ENCODE measurements around the gene CYP8B1. TPM values are rescaled to one million over a fixed set of nuclear protein-coding genes. Genes with fewer than 3 reads are reported as not detected.

The CYP8B1 gene
- total RNA-seq, 1 donor from 2014 or later = not detected

DNA sequence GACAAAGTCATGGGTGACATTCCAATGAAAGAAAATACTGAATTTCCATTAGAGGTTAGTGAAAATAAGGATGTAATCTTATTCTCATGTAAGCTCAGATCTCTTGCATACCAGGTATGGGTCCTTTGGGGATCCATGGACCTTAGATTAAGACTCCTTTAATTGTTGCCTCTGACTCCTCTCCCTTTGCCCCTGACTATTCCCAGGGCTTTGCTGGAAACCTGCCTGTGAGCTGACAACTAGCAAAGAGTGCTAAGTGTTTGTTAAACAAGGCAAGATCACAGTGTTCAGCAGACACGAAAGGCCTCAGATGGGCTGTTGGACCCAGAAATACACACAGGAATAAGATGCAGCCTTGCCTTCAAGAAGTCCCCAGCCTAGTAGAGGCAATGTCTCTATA, 34.3 kb downstream of the CYP8B1 start:
- H3K27ac Mint-ChIP-seq = no peak overlapping the region
- TF ChIP-seq, protein P1, sequence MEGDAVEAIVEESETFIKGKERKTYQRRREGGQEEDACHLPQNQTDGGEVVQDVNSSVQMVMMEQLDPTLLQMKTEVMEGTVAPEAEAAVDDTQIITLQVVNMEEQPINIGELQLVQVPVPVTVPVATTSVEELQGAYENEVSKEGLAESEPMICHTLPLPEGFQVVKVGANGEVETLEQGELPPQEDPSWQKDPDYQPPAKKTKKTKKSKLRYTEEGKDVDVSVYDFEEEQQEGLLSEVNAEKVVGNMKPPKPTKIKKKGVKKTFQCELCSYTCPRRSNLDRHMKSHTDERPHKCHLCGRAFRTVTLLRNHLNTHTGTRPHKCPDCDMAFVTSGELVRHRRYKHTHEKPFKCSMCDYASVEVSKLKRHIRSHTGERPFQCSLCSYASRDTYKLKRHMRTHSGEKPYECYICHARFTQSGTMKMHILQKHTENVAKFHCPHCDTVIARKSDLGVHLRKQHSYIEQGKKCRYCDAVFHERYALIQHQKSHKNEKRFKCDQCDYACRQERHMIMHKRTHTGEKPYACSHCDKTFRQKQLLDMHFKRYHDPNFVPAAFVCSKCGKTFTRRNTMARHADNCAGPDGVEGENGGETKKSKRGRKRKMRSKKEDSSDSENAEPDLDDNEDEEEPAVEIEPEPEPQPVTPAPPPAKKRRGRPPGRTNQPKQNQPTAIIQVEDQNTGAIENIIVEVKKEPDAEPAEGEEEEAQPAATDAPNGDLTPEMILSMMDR (IDR thresholded peaks at IDR 0.05) = no peak
- intact Hi-C loops (cut with micrococcal nuclease) = no loop called here
- H3K36me3 Mint-ChIP-seq (ENCODE audit: low read depth) = no peaks in the 10 kb centered on the region
- no peak for DNase-seq
- H3K27me3 Mint-ChIP-seq = no peaks in the 10 kb centered on the region
- no peaks in the 10 kb centered on the region for H3K9me3 Mint-ChIP-seq
- ChIA-PET POLR2A (no interaction called here), CTCF (interaction anchor here (1.0 kb wide), 1 partner anchor 10 kb away, joined by 5 read pairs; no protein-coding TSS in a partner anchor)
- ATAC-seq (ENCODE audit: low read depth) = no peak
- H3K4me1 Mint-ChIP-seq = peaks cover 23% of the 10 kb centered on the region
- no peak overlapping the region for H3K4me3 Mint-ChIP-seq

DNA sequence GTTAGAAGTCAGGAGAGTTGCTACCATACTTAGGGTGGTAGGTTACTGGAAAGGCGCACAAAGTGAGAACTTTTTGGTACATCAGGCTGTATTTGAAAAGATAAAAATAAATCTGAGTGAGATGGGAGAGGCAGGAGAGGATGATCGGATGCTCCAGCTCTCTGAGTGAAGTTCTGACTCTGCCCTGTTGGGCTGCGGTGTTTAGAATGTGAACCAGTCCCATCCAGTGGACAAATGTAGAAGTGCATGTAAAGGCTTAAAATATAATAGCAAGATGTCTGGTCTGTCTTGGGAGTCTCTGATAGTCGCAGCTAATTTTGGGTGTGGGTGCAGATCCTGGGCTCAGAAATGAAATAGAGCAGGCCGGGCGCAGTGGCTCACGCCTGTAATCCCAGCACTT, 36.1 kb downstream of the CYP8B1 start:
- TF ChIP-seq, protein P1 (IDR thresholded peaks at IDR 0.05) = no peak
- peak overlapping the region; percentile 60 for H3K27ac Mint-ChIP-seq
- no peaks in the 10 kb centered on the region for H3K36me3 Mint-ChIP-seq (ENCODE audit: low read depth)
- peak overlapping the region; percentile 63 for H3K4me3 Mint-ChIP-seq
- no peaks in the 10 kb centered on the region for H3K9me3 Mint-ChIP-seq
- ATAC-seq (ENCODE audit: low read depth) = peak; percentile 99
- intact Hi-C loops (cut with micrococcal nuclease) = loop anchor here (1.0 to 2.0 kb wide), 2 partner anchors 41 to 58 kb away; no protein-coding TSS in a partner anchor
- DNase-seq = no peak
- H3K27me3 Mint-ChIP-seq = no peaks in the 10 kb centered on the region
- POLR2A ChIA-PET = interaction anchor here (0.6 to 1.5 kb wide), 3 partner anchors 8 to 36 kb away, joined by 3 read pairs; no protein-coding TSS in a partner anchor
- CTCF ChIA-PET = interaction anchor here (0.7 to 2.7 kb wide), 10 partner anchors 8 to 96 kb away, joined by 3 to 16 read pairs (median 4); no protein-coding TSS in a partner anchor
- H3K4me1 Mint-ChIP-seq = peaks cover 14% of the 10 kb centered on the region

DNA sequence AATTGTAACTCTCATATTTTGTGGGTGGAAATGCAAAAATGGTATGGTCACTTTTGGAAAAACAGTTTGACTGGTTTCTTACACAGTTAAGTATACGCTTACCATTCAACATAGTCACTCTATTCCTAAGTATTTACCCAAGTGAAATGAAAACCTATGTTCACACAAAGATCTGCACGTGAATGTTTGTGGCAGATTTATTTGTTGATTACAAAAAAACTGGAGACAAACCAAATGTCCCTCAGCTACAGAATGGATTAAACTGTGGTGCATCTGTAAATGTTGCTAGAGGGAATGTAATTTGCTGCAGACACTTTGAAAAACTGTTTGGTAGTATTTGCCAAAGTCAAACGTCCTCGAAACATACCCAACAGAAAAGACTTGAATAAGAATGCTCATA, 37.1 kb downstream of the CYP8B1 start:
- H3K9me3 Mint-ChIP-seq = no peaks in the 10 kb centered on the region
- TF ChIP-seq, protein P1 (IDR thresholded peaks at IDR 0.05) = no peak
- no peak overlapping the region for H3K4me3 Mint-ChIP-seq
- ATAC-seq (ENCODE audit: low read depth) = no peak
- H3K4me1 Mint-ChIP-seq = peaks cover 12% of the 10 kb centered on the region
- H3K36me3 Mint-ChIP-seq (ENCODE audit: low read depth) = no peaks in the 10 kb centered on the region
- CTCF ChIA-PET = interaction anchor here (1.1 to 2.7 kb wide), 4 partner anchors 35 to 59 kb away, joined by 3 to 16 read pairs (median 6); no protein-coding TSS in a partner anchor
- no peak for DNase-seq
- POLR2A ChIA-PET = no interaction called here
- no peak overlapping the region for H3K27ac Mint-ChIP-seq
- intact Hi-C loops (cut with micrococcal nuclease) = loop anchor here (2.0 kb wide), 1 partner anchor 42 kb away; no protein-coding TSS in a partner anchor
- H3K27me3 Mint-ChIP-seq = no peaks in the 10 kb centered on the region

DNA sequence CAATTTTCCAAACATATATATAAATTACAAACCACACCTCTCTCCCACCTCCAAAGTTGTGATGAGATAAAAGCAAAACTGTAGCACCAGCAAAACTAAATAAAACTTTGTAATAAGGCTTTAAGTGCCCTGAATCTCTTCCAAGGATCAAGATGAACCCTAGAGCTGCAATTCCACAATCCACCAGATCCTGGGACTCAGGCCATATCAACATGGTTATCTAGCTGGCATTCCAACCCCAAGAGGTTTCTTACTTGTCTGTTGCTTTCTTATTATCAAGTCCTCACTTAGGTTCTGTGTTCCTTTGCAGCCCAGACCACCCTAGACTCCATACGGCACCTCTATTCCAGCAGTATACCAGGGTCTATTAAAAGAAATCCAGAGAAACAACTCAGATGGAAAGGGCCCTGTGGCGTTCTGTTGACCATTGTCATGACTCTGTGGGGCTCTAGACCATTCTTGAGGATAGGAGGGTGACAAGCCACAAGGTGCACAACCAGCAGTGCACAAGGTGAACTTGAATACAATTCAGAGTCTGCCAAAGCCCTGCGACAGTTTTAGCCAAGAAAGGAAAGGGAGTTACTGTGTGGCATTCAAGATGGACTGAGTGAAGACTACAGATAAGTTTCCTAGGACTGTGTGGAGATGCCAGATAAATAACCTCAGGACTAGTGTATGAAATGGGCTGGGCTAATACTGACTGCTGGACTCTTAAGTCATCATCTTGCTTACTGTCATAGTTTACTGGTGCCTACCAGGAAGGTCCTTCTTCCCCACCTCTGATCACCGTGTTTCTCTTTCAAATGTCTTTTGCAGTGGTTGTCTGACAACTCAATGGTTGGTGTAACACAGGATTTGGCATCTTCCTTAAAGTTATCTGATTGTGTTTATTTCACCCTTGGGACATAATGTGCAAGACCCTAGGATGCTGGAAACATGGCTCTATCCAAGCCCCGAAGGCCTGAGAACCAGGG, 39.2 kb downstream of the CYP8B1 start:
- no peak for ATAC-seq (ENCODE audit: low read depth)
- intact Hi-C loops (cut with micrococcal nuclease) = no loop called here
- Mint-ChIP-seq H3K27me3 (no peaks in the 10 kb centered on the region), H3K9me3 (no peaks in the 10 kb centered on the region), H3K36me3 (ENCODE audit: low read depth) (no peaks in the 10 kb centered on the region), H3K27ac (no peak overlapping the region), H3K4me1 (peaks cover 12% of the 10 kb centered on the region), H3K4me3 (no peak overlapping the region)
- TF ChIP-seq, protein P1 (IDR thresholded peaks at IDR 0.05) = no peak
- ChIA-PET CTCF (no interaction called here), POLR2A (no interaction called here)
- no peak for DNase-seq

DNA sequence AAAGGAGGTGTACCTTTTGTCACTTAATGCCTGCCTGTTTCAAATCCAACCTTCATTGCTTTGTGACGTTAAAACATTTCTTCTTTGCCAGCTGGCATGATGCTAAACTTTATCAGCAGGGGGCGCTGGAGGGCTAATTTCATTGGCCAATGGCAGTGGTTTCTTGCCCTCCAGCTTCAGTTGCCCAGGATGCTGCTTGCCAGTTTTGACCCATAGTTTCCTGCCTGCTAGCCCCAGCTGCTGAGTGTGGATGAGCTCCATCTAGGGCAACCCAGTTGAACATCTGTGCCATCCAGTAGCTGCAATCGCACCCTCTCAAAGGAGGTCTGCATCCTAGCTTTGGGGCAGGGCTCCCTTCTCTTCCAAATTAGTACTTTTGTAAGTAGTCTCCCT, 44.4 kb downstream of the CYP8B1 start:
- intact Hi-C loops (cut with micrococcal nuclease) = loop anchor here (1.0 to 2.0 kb wide), 4 partner anchors 15 to 547 kb away; no protein-coding TSS in a partner anchor
- H3K27ac Mint-ChIP-seq = no peak overlapping the region
- no peaks in the 10 kb centered on the region for H3K9me3 Mint-ChIP-seq
- peak; percentile 78 for ATAC-seq (ENCODE audit: low read depth)
- peaks cover 4% of the 10 kb centered on the region for H3K4me1 Mint-ChIP-seq
- H3K27me3 Mint-ChIP-seq = peaks cover 8% of the 10 kb centered on the region
- no peaks in the 10 kb centered on the region for H3K36me3 Mint-ChIP-seq (ENCODE audit: low read depth)
- peak; percentile 56 for DNase-seq
- TF ChIP-seq, protein P1 (IDR thresholded peaks at IDR 0.05) = no peak
- POLR2A ChIA-PET = interaction anchor here (0.9 to 1.0 kb wide), 2 partner anchors 8 to 50 kb away, joined by 3 to 5 read pairs; no protein-coding TSS in a partner anchor
- H3K4me3 Mint-ChIP-seq = no peak overlapping the region
- CTCF ChIA-PET = interaction anchor here (0.7 to 3.5 kb wide), 13 partner anchors 8 to 672 kb away, joined by 3 to 40 read pairs (median 5); no protein-coding TSS in a partner anchor
